Endothelial cell of umbilical vein (primary cell): ENCODE data around the gene NTN1. TPM values are rescaled to one million over a fixed set of nuclear protein-coding genes. Genes with fewer than 3 reads are reported as not detected.

Experiments used
- BruUV-seq: library from RNA; stranded (reverse); fragments of 400-500 nt; replicated peaks from 2 replicates; lab custom pipeline; 2021; lab: Mats Ljungman, UMichigan
- CTCF ChIA-PET: fragments of 300-600, 350-600 bp; sonication (Branson Sonifier 250); formaldehyde crosslinking; loops from one replicate; lab custom pipeline; 2021; ENCODE audit warnings: antibody characterized with exemption, inconsistent platforms; lab: Charles Lee
- POLR2A ChIA-PET: fragments of 300-600, 350-600 bp; sonication (Branson Sonifier 250); formaldehyde crosslinking; loops from one replicate; lab custom pipeline; 2021; ENCODE audit warnings: antibody characterized with exemption, inconsistent platforms; lab: Charles Lee
- DNase-seq: peaks from one replicate; pipeline ENCODE4 v3.0.0-alpha.2; 2011; ENCODE audit warnings: low read depth, low spot score
- FAIRE-seq: peaks from 2 replicates; lab custom pipeline; 2011; peaks lifted over from hg19 to GRCh38; lab: Jason Lieb, UNC
- H2AFZ ChIP-seq: 2 replicates; pipeline ENCODE4 v1.6.0; 2012; ENCODE audit warnings: low read depth, low read length, control low read depth, inconsistent platforms
- H3K27ac ChIP-seq: 2 replicates; pipeline ENCODE4 v1.5.1; 2011; ENCODE audit warnings: low read depth, mild to moderate bottlenecking, control low read depth, low read length, moderate library complexity; ENCODE audit not compliant: insufficient read depth
- H3K27me3 ChIP-seq, 2 experiments: 2 replicates each; pipeline versions ENCODE4 v1.6.0 to v1.6.1; 2011; ENCODE audit warnings: low read length in 2 of 2, mixed read lengths in 1 of 2; ENCODE audit not compliant: control insufficient read depth in 2 of 2, insufficient read depth in 2 of 2
- H3K36me3 ChIP-seq, 2 experiments: 2 replicates in 1 of 2; 3 replicates in 1 of 2; pipeline ENCODE4 v1.5.1; 2011; ENCODE audit warnings: low read length in 2 of 2, mild to moderate bottlenecking in 1 of 2, moderate library complexity in 1 of 2; ENCODE audit not compliant: control insufficient read depth in 2 of 2, insufficient read depth in 2 of 2; ENCODE audit errors: extremely low read depth in 1 of 2
- H3K4me1 ChIP-seq: 3 replicates; pipeline ENCODE4 v1.5.1; 2011; ENCODE audit warnings: mild to moderate bottlenecking, low read length; ENCODE audit not compliant: control insufficient read depth, insufficient read depth; ENCODE audit errors: extremely low read depth
- H3K4me2 ChIP-seq: 2 replicates; pipeline ENCODE4 v1.6.1; 2011; ENCODE audit warnings: low read length, control low read depth, mixed read lengths; ENCODE audit not compliant: insufficient read depth
- H3K4me3 ChIP-seq, 3 experiments: fragments of 200-600 bp in 1 of 3; sonication (generic), shearing (Covaris generic) in 1 of 3; replicated peaks in 1 of 3; 2 replicates each; pipeline ENCODE4 v1.5.1; 2011 to 2016; ENCODE audit warnings: control low read depth in 3 of 3, low read length in 3 of 3, mild to moderate bottlenecking in 2 of 3, inconsistent platforms in 1 of 3, low read depth in 1 of 3, moderate library complexity in 1 of 3; ENCODE audit not compliant: insufficient read depth in 1 of 3
- H3K79me2 ChIP-seq: 2 replicates; pipeline ENCODE4 v1.6.0; 2012; ENCODE audit warnings: low read length, inconsistent platforms; ENCODE audit not compliant: control insufficient read depth, insufficient read depth
- H3K9ac ChIP-seq: replicated peaks from 2 replicates; pipeline ENCODE3; 2011; ENCODE audit warnings: low read length, control low read depth; ENCODE audit not compliant: insufficient read depth; ENCODE audit errors: extremely low read depth
- H3K9me1 ChIP-seq: replicated peaks from 3 replicates; pipeline ENCODE4 v1.6.0; 2011; ENCODE audit warnings: mild to moderate bottlenecking, low read length; ENCODE audit not compliant: control insufficient read depth, insufficient read depth; ENCODE audit errors: extremely low read depth
- H3K9me3 ChIP-seq: replicated peaks from 2 replicates; pipeline ENCODE4 v1.5.1; 2012; ENCODE audit warnings: low read length, inconsistent platforms; ENCODE audit not compliant: control insufficient read depth, insufficient read depth
- H4K20me1 ChIP-seq: replicated peaks from 2 replicates; pipeline ENCODE3; 2011; ENCODE audit warnings: mild to moderate bottlenecking, low read length; ENCODE audit not compliant: control insufficient read depth, insufficient read depth; ENCODE audit errors: extremely low read depth
- CTCF ChIP-seq, 2 donors: IDR thresholded peaks; 1 replicate in 1 of 2; 2 replicates in 1 of 2; pipeline ENCODE4 v1.5.1; 2011; ENCODE audit warnings: low read length in 2 of 2, mild to moderate bottlenecking in 2 of 2, moderate library complexity in 2 of 2, control low read depth in 1 of 2, inconsistent platforms in 1 of 2, low read depth in 1 of 2; ENCODE audit not compliant: insufficient read depth in 1 of 2; ENCODE audit errors: extremely low read depth in 1 of 2
- EZH2 ChIP-seq: IDR thresholded peaks from 2 replicates; pipeline ENCODE4 v1.6.1; 2012; ENCODE audit warnings: borderline replicate concordance, low read depth, mild to moderate bottlenecking, moderate library complexity, low read length, inconsistent platforms; ENCODE audit not compliant: severe bottlenecking
- FOS ChIP-seq: IDR thresholded peaks from 2 replicates; pipeline ENCODE4 v1.6.1; 2011; ENCODE audit warnings: mild to moderate bottlenecking, low read length, moderate library complexity, borderline replicate concordance; ENCODE audit not compliant: insufficient read depth
- GATA2 ChIP-seq: IDR thresholded peaks from 2 replicates; pipeline ENCODE4 v1.7.0; 2011; ENCODE audit warnings: low read depth, mild to moderate bottlenecking, moderate library complexity, mixed read lengths, low read length; ENCODE audit not compliant: insufficient read length, insufficient read depth
- JUN ChIP-seq: IDR thresholded peaks from 2 replicates; pipeline ENCODE4 v1.6.1; 2011; ENCODE audit warnings: borderline replicate concordance, low read depth; ENCODE audit not compliant: insufficient read length, insufficient read depth
- MYC ChIP-seq: IDR thresholded peaks from one replicate; pipeline ENCODE4 v1.6.1; 2011; ENCODE audit warnings: mild to moderate bottlenecking, low read depth, low read length
- POLR2A ChIP-seq: IDR thresholded peaks from 2 replicates; pipeline ENCODE4 v1.6.1; 2012; ENCODE audit warnings: low read depth, mild to moderate bottlenecking, control low read depth, low read length
- POLR2AphosphoS5 ChIP-seq: IDR thresholded peaks from 2 replicates; pipeline ENCODE4 v1.6.1; 2012; ENCODE audit warnings: low read depth, mild to moderate bottlenecking, control low read depth, low read length, moderate library complexity; ENCODE audit not compliant: insufficient read depth
- dilution Hi-C: fragments of 300-500 bp; cut with MboI; formaldehyde crosslinking; loops from one replicate; pipeline ENCODE4 v1.15.0; 2019; ENCODE audit warnings: low sequenced_read_pairs; ENCODE audit not compliant: extremely low pct_ligation_motif_present
- intact Hi-C: fragments of 100-400 bp; cut with micrococcal nuclease; formaldehyde crosslinking; loops from one replicate; pipeline ENCODE4 v1.10.0; 2022
- polyA plus RNA-seq, 4 experiments: library from polyadenylated mRNA; depleted of rRNA in 3 of 4; stranded (reverse) in 3 of 4; unstranded in 1 of 4; fragments of >200 nt; gene quantifications; 2 replicates each; pipeline versions ENCODE4 v1.2.1 to v1.2.3, GENCODE V29; 2011 to 2012; ENCODE audit warnings: missing spikeins in 1 of 4
- total RNA-seq: library from RNA; stranded (reverse); gene quantifications from 2 replicates; pipeline ENCODE4 v1.2.3, GENCODE V29; 2021
- TF ChIP-seq, protein P1 (sequence below): IDR thresholded peaks from 2 replicates; pipeline ENCODE4 v1.6.1; 2011; ENCODE audit not compliant: insufficient read depth, insufficient read length

NTN1 gene
- total and polyA plus RNA-seq, 2 donors (not counting 3 experiments of a cell fraction or from before 2014, with no cell fraction given): 0.10 to 0.18 TPM

GRCh38 chr17:9233271-9233599, 211.9 kb downstream of the NTN1 start:
- FAIRE-seq: no peak
- Histone ChIP-seq H3K4me3 (no peak overlapping the region), H3K4me2 (no peak overlapping the region), H3K79me2 (no peaks in the 10 kb centered on the region), H3K9ac (no peak overlapping the region), H3K27ac (no peak overlapping the region), H3K9me3 (no peaks in the 10 kb centered on the region), H4K20me1 (no peaks in the 10 kb centered on the region), H2AFZ (no peak overlapping the region), H3K4me1 (no peaks in the 10 kb centered on the region), H3K27me3 (no peaks in the 10 kb centered on the region), H3K9me1 (no peaks in the 10 kb centered on the region), H3K36me3 (no peaks in the 10 kb centered on the region)
- POLR2A ChIA-PET: interaction anchor here (0.5 kb wide), 1 partner anchor 9 kb away, joined by 3 read pairs; no protein-coding TSS in a partner anchor
- dilution Hi-C loops: no loop called here
- DNase-seq: no peak
- CTCF ChIA-PET: no interaction called here
- no TSS peak for BruUV-seq
- intact Hi-C loops: no loop called here
- TF ChIP-seq, protein P1, sequence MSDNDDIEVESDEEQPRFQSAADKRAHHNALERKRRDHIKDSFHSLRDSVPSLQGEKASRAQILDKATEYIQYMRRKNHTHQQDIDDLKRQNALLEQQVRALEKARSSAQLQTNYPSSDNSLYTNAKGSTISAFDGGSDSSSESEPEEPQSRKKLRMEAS: no peak
- no peak for TF ChIP-seq POLR2AphosphoS5
- no peak for TF ChIP-seq FOS
- no peak for TF ChIP-seq POLR2A
- TF ChIP-seq GATA2: no peak
- no peak for TF ChIP-seq CTCF (IDR thresholded peaks at IDR 0.05; ENCODE audit: extremely low read depth in 1 of 2, insufficient read depth in 1 of 2, low read depth in 1 of 2, low read length in 2 of 2)
- no peak for TF ChIP-seq MYC
- TF ChIP-seq EZH2: no peak
- TF ChIP-seq JUN: no peak
